Lung (tissue), 12 donors: ENCODE measurements around the gene TMEM131. TPM values are rescaled to one million over a fixed set of nuclear protein-coding genes. Genes with fewer than 3 reads are reported as not detected.

Experiments
- ATAC-seq: fragments of 200-7000 bp; cut with Tn5 transposase; one replicate; pipeline ENCODE4 v1.9.1; 2020; ENCODE audit warnings: moderate number of reproducible peaks; ENCODE audit not compliant: insufficient read depth, low FRiP score
- DNase-seq, 3 donors: peaks; one replicate each; pipeline ENCODE4 v3.0.0-alpha.2; 2013 to 2017
- H3K27ac ChIP-seq, 2 donors: one replicate each; pipeline ENCODE4 v1.5.1; 2013; ENCODE audit warnings: mild to moderate bottlenecking in 2 of 2, moderate library complexity in 2 of 2, control low read depth in 1 of 2, inconsistent platforms in 1 of 2, low read depth in 1 of 2, low read length in 1 of 2
- H3K27me3 ChIP-seq, 3 donors: one replicate each; pipeline ENCODE4 v1.5.1; 2013; ENCODE audit warnings: low read length in 2 of 3; ENCODE audit not compliant: control insufficient read depth in 3 of 3, insufficient read depth in 3 of 3
- H3K36me3 ChIP-seq, 4 donors: one replicate each; pipeline ENCODE4 v1.5.1; 2013; ENCODE audit warnings: low read length in 4 of 4, mild to moderate bottlenecking in 1 of 4, moderate library complexity in 1 of 4; ENCODE audit not compliant: control insufficient read depth in 4 of 4, insufficient read depth in 4 of 4
- H3K4me1 ChIP-seq, 5 donors: one replicate each; pipeline ENCODE4 v1.5.1; 2013; ENCODE audit warnings: low read length in 5 of 5, mild to moderate bottlenecking in 2 of 5, moderate library complexity in 1 of 5; ENCODE audit not compliant: control insufficient read depth in 5 of 5, insufficient read depth in 5 of 5
- H3K4me3 ChIP-seq: one replicate; pipeline ENCODE4 v1.5.1; 2013; ENCODE audit warnings: mild to moderate bottlenecking, control low read depth, moderate library complexity
- H3K9ac ChIP-seq, 2 donors: one replicate each; pipeline ENCODE4 v1.5.1; 2013; ENCODE audit warnings: low read length in 2 of 2, control low read depth in 1 of 2; ENCODE audit not compliant: insufficient read depth in 1 of 2
- H3K9me3 ChIP-seq, 4 donors: one replicate each; pipeline ENCODE4 v1.5.1; 2013; ENCODE audit warnings: low read length in 3 of 4, mild to moderate bottlenecking in 1 of 4, moderate library complexity in 1 of 4; ENCODE audit not compliant: control insufficient read depth in 4 of 4, insufficient read depth in 3 of 4
- WGBS, 2 donors: extraction: QIAGEN DNeasy Blood & Tissue Kit; methylation state at CpG; one replicate each; pipeline ENCODE4 v1.1.7; 2013; 5-methylcytosine and 5-hydroxymethylcytosine counted together
- polyA plus RNA-seq, 2 donors: library from polyadenylated mRNA; stranded (reverse); fragments of 200-250 nt; gene quantifications; one replicate each; pipeline ENCODE4 v1.2.1, GENCODE V29; 2013
- total RNA-seq, 2 donors: library from RNA; depleted of rRNA in 1 of 2; stranded (reverse); fragments of >200 nt in 1 of 2; gene quantifications; one replicate each; pipeline ENCODE4 v1.2.1, GENCODE V29; 2014 to 2021
- TF ChIP-seq, protein P1 (sequence below): IDR thresholded peaks from 2 replicates; pipeline ENCODE4 v1.5.1; 2012; ENCODE audit warnings: mild to moderate bottlenecking; ENCODE audit errors: control extremely low read depth, extremely low read depth
- donor health status: control.
- donor health status: control.
- donor health status: Bipolar disorder and iron deficiency.
- donor health status: healthy.
- donor health status: DM: yes; HTN: yes; CAD: no.

The TMEM131 gene
- total and polyA plus RNA-seq, 4 donors = 9.3 to 54.0 (median 23.7) TPM

DNA sequence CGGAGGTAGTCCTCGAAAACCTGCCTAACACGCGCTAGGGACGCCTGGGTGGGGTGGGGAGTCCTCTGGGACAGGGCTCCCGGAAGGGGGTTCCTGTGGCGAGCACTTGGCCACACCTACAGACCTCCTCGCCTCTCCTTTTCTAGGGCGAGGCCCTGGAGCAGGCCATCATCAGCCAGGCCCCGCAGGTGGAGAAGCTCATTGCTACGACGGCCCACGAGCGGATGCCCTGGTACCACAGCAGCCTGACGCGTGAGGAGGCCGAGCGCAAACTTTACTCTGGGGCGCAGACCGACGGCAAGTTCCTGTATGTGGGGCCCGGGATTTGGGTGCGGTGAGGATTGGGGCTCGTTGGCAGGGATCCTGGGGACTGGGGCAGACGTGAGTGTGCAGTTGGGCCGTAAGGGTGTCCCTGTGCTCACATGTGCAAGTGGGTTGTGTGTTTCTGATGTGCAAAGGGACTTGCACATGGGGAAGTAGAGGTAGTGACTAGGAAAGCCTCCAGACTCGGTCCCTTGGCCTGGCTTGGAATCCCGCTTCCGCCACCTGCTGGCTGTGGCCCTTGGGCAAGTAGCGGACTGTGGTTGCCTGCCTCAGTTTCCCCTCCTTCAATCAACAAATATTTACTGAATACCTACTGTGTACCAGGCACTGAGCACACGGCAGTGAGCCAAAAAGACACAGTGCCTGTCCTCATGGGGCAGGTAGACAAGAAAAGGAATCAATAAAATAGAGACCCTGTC is 270.6 kb downstream of the TMEM131 start:
- ATAC-seq = no peak

GRCh38 chr2:97724501-97724900 is 271.2 kb downstream of the TMEM131 start:
- H3K4me3 ChIP-seq = no peak overlapping the region
- no peak overlapping the region for H3K27ac ChIP-seq
- no peaks in the 10 kb centered on the region for H3K4me1 ChIP-seq
- H3K36me3 ChIP-seq = no peaks in the 10 kb centered on the region
- ATAC-seq (no peak), DNase-seq (no peak)
- H3K9me3 ChIP-seq = peaks cover 0 to 13% (median 0%) of the 10 kb centered on the region in 4 donors
- 81 to 84% methylated on average over 17 of the region's 17 CpGs for WGBS, 2 donors
- TF ChIP-seq, protein P1, sequence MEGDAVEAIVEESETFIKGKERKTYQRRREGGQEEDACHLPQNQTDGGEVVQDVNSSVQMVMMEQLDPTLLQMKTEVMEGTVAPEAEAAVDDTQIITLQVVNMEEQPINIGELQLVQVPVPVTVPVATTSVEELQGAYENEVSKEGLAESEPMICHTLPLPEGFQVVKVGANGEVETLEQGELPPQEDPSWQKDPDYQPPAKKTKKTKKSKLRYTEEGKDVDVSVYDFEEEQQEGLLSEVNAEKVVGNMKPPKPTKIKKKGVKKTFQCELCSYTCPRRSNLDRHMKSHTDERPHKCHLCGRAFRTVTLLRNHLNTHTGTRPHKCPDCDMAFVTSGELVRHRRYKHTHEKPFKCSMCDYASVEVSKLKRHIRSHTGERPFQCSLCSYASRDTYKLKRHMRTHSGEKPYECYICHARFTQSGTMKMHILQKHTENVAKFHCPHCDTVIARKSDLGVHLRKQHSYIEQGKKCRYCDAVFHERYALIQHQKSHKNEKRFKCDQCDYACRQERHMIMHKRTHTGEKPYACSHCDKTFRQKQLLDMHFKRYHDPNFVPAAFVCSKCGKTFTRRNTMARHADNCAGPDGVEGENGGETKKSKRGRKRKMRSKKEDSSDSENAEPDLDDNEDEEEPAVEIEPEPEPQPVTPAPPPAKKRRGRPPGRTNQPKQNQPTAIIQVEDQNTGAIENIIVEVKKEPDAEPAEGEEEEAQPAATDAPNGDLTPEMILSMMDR = no peak
- peaks cover 0 to 15% (median 12%) of the 10 kb centered on the region in 3 donors for H3K27me3 ChIP-seq
- no peak overlapping the region for H3K9ac ChIP-seq

More for the DNA sequence above, 270.6 kb downstream of the TMEM131 start:
- no peaks in the 10 kb centered on the region for H3K36me3 ChIP-seq
- WGBS, 2 donors = 94 to 95% methylated on average over 31 of the region's 31 CpGs
- TF ChIP-seq, protein P1 = no peak
- DNase-seq = no peak
- peaks cover 0 to 15% (median under 1%) of the 10 kb centered on the region in 4 donors for H3K9me3 ChIP-seq
- H3K27ac ChIP-seq = no peak overlapping the region
- peaks cover 0 to 15% (median 12%) of the 10 kb centered on the region in 3 donors for H3K27me3 ChIP-seq
- no peak overlapping the region for H3K9ac ChIP-seq
- H3K4me3 ChIP-seq = no peak overlapping the region
- no peaks in the 10 kb centered on the region for H3K4me1 ChIP-seq

DNA sequence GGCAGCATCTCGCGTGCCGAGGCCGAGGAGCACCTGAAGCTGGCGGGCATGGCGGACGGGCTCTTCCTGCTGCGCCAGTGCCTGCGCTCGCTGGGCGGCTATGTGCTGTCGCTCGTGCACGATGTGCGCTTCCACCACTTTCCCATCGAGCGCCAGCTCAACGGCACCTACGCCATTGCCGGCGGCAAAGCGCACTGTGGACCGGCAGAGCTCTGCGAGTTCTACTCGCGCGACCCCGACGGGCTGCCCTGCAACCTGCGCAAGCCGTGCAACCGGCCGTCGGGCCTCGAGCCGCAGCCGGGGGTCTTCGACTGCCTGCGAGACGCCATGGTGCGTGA is 271.7 kb downstream of the TMEM131 start:
- DNase-seq (no peak), ATAC-seq (no peak)
- H3K9ac ChIP-seq = no peak overlapping the region
- H3K4me3 ChIP-seq = no peak overlapping the region
- peaks cover 0 to 13% (median 0%) of the 10 kb centered on the region in 4 donors for H3K9me3 ChIP-seq
- TF ChIP-seq, protein P1 = no peak
- no peak overlapping the region for H3K27ac ChIP-seq
- no peaks in the 10 kb centered on the region for H3K4me1 ChIP-seq
- H3K36me3 ChIP-seq = no peaks in the 10 kb centered on the region
- 55 to 60% methylated on average over 41 of the region's 41 CpGs for WGBS, 2 donors
- H3K27me3 ChIP-seq = peaks cover 0 to 15% (median 12%) of the 10 kb centered on the region in 3 donors
